ENCODE data around the gene ZNRF1. TPM values are rescaled to one million over a fixed set of nuclear protein-coding genes. Genes with fewer than 3 reads are reported as not detected.

Gene ZNRF1
- total RNA-seq, 1 donor: 20.7 TPM

GRCh38 chr16:75130150-75130771 is 131.4 kb downstream of the ZNRF1 start:
- H3K4me3 ChIP-seq (ENCODE audit: low read depth, low read length): no peak overlapping the region
- no peak for DNase-seq (ENCODE audit: low read depth)
- TF ChIP-seq CTCF (IDR thresholded peaks at IDR 0.05; ENCODE audit: insufficient read depth, low read depth, low read length): no peak

DNA sequence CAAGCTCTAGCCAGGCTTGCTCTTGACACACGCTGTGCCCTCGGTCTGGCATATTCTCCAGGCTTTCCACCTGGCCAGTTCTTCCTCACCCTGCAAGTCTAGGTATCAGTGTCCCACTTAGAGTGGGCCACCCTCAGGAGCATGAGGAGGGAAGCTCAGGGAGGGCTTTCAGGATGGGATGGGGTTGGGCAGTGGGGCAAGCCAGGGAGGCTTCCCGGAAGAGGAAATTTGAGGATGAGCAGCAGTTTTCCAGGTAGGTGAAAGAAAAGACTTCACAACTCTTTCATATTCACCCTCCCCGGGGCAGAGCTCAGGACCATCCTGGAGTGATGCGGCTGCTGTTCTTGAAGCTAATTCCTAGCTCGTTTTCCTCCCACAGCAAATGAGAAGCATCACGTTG is 132.3 kb downstream of the ZNRF1 start:
- H3K4me3 ChIP-seq (ENCODE audit: low read depth, low read length): no peak overlapping the region

DNA sequence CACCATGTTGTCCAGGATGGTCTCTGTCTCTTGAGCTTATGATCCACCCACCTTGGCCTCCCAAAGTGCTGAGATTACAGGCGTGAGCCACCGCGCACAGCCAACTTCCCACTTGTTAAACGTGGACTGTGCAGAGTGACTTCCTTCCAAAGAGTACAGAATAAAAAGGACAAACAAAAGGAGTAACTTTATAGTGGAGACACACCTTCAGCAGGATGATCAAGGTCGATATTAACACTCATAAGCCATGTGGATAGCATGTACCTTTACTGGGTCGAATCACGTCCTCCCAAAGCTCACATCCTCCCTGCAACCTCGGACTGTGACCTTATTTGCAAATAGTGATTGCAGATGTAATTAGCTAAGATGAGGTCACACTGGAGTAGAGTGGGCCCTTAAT is 139.4 kb downstream of the ZNRF1 start:
- DNase-seq (ENCODE audit: low read depth): no peak
- no peak overlapping the region for H3K4me3 ChIP-seq (ENCODE audit: low read depth, low read length)
- no peak for TF ChIP-seq CTCF (IDR thresholded peaks at IDR 0.05; ENCODE audit: insufficient read depth, low read depth, low read length)

More for the DNA sequence above, 132.3 kb downstream of the ZNRF1 start:
- no peak for DNase-seq (ENCODE audit: low read depth)
- TF ChIP-seq CTCF (IDR thresholded peaks at IDR 0.05; ENCODE audit: insufficient read depth, low read depth, low read length): no peak

DNA sequence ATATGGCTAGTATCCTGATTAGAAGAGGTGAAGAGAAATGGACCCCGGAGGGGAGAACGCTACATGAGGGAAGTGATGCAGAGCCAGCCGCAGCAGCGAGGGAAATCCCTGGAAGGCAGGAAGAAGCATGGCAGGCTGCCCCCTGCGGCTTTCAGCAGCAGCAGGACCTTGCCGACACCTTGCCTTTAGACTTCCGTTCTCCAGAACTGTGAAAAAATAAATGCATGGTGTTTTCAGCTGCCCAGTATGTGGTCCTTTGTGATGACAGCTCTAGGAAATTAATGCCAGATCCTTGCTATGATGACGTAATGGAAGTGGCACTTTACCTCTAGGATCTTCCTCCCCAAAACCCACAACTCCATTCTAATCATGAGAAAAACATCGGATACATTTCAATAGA is 139.8 kb downstream of the ZNRF1 start:
- H3K4me3 ChIP-seq (ENCODE audit: low read depth, low read length): no peak overlapping the region
- no peak for TF ChIP-seq CTCF (IDR thresholded peaks at IDR 0.05; ENCODE audit: insufficient read depth, low read depth, low read length)
- DNase-seq (ENCODE audit: low read depth): no peak

GRCh38 chr16:75139498-75139897 is 140.7 kb downstream of the ZNRF1 start:
- TF ChIP-seq CTCF (IDR thresholded peaks at IDR 0.05; ENCODE audit: insufficient read depth, low read depth, low read length): no peak
- H3K4me3 ChIP-seq (ENCODE audit: low read depth, low read length): no peak overlapping the region
- DNase-seq (ENCODE audit: low read depth): no peak

DNA sequence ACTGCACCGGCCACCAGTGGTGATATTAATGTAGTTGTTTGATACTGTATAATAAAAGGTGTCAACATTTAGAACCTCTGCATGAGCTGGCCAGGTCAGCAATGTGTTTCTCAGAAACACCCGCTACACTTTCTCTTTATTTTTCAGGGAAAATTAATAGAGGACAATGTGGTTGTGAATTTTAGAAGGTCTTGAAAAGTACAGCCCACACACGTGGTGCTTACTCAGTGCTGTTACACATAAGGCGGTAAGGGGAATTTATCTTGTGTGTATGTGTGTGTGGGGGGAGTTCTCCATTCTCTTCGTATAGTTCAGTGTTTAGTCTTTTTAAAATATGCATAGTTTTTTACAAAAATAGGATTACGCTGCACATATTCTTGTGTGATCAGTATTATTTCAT is 145.1 kb downstream of the ZNRF1 start:
- DNase-seq (ENCODE audit: low read depth): no peak
- no peak for TF ChIP-seq CTCF (IDR thresholded peaks at IDR 0.05; ENCODE audit: insufficient read depth, low read depth, low read length)
- no peak overlapping the region for H3K4me3 ChIP-seq (ENCODE audit: low read depth, low read length)

- no peak for TF ChIP-seq CTCF (IDR thresholded peaks at IDR 0.05; ENCODE audit: insufficient read depth, low read depth, low read length)
- no peak for DNase-seq (ENCODE audit: low read depth)
- peak overlapping the region; percentile 99 for H3K4me3 ChIP-seq (ENCODE audit: low read depth, low read length)
These were observed 149.1 kb downstream of the ZNRF1 start for GRCh38 chr16:75147968-75148310.
